ENCODE results near the gene KCNAB1. TPM values are rescaled to one million over a fixed set of nuclear protein-coding genes. Genes with fewer than 3 reads are reported as not detected.

The KCNAB1 gene
- total RNA-seq, 1 experiment from 2014 or later: not detected

- intact Hi-C loops (cut with micrococcal nuclease): no loop called here
Measured at GRCh38 chr3:156533205-156533604, 412.8 kb downstream of the KCNAB1 start.

More at GRCh38 chr3:156533205-156533604, 412.8 kb downstream of the KCNAB1 start:
- Histone ChIP-seq H3K4me1 (ENCODE audit: control insufficient read depth in 1 of 2, insufficient read depth in 2 of 2, low read length in 2 of 2) (peaks cover 4 to 15% of the 10 kb centered on the region in 2 experiments; a peak in 2 of 4 replicates), H3K36me3 (ENCODE audit: control insufficient read depth in 1 of 2, insufficient read depth in 2 of 2, low read length in 2 of 2) (0 out of 4 replicates have a peak, but pooled peaks cover 0 to under 1% of the 10 kb centered on the region in 2 experiments), H3K27me3 (ENCODE audit: insufficient read depth, low read length) (no peaks in the 10 kb centered on the region), H3K27ac (ENCODE audit: low read depth, low read length) (no peak overlapping the region), H2AFZ (ENCODE audit: low read depth, low read length, poor library complexity, severe bottlenecking) (no peak overlapping the region), H3K9me2 (ENCODE audit: insufficient read depth) (no peaks in the 10 kb centered on the region), H3K9ac (ENCODE audit: low read length) (no peak overlapping the region), H3K9me3 (ENCODE audit: control insufficient read depth in 1 of 2, insufficient read depth in 1 of 2, low read depth in 1 of 2, low read length in 2 of 2) (no peaks in the 10 kb centered on the region), H3K79me2 (ENCODE audit: insufficient read depth, low read length) (no peaks in the 10 kb centered on the region), H3K4me2 (ENCODE audit: low read length) (no peak overlapping the region), H3K4me3 (replicated peaks in 1 of 2; ENCODE audit: low read depth in 1 of 2, low read length in 2 of 2) (no peak overlapping the region), H4K20me1 (ENCODE audit: insufficient read depth) (no peaks in the 10 kb centered on the region)
- no peak for ATAC-seq
- ChIA-PET RAD21 (ENCODE audit: low non-redundant PET in 1 of 2, low total read pairs in 2 of 2, uncharacterized antibody in 2 of 2, unreplicated experiment in 2 of 2) (no interaction called here), CTCF (no interaction called here), POLR2A (no interaction called here)
- TF ChIP-seq MAX (IDR thresholded peaks at IDR 0.05): no peak
- TF ChIP-seq EZH2 (IDR thresholded peaks at IDR 0.05): no peak
- no peak for TF ChIP-seq ELF1 (IDR thresholded peaks at IDR 0.05; ENCODE audit: borderline replicate concordance, low read depth)
- no peak for TF ChIP-seq ZFX (IDR thresholded peaks at IDR 0.05)
- TF ChIP-seq CEBPB (IDR thresholded peaks at IDR 0.05; ENCODE audit: low read depth): no peak
- TF ChIP-seq POLR2A (IDR thresholded peaks at IDR 0.05; ENCODE audit: borderline replicate concordance, extremely low read depth, insufficient read depth, insufficient read length): no peak
- TF ChIP-seq SP1 (IDR thresholded peaks at IDR 0.05; ENCODE audit: low read depth): no peak
- TF ChIP-seq, protein P1, sequence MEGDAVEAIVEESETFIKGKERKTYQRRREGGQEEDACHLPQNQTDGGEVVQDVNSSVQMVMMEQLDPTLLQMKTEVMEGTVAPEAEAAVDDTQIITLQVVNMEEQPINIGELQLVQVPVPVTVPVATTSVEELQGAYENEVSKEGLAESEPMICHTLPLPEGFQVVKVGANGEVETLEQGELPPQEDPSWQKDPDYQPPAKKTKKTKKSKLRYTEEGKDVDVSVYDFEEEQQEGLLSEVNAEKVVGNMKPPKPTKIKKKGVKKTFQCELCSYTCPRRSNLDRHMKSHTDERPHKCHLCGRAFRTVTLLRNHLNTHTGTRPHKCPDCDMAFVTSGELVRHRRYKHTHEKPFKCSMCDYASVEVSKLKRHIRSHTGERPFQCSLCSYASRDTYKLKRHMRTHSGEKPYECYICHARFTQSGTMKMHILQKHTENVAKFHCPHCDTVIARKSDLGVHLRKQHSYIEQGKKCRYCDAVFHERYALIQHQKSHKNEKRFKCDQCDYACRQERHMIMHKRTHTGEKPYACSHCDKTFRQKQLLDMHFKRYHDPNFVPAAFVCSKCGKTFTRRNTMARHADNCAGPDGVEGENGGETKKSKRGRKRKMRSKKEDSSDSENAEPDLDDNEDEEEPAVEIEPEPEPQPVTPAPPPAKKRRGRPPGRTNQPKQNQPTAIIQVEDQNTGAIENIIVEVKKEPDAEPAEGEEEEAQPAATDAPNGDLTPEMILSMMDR (IDR thresholded peaks at IDR 0.05 in 2 of 3, conservative IDR thresholded peaks at IDR 0.05 in 1 of 3; ENCODE audit: borderline replicate concordance in 1 of 3, insufficient read depth in 1 of 3, low read depth in 2 of 3, low read length in 2 of 3): no peak
- TF ChIP-seq ZNF274 (IDR thresholded peaks at IDR 0.05; ENCODE audit: low read depth, low read length): no peak
- no peak for TF ChIP-seq FOSL1 (IDR thresholded peaks at IDR 0.05; ENCODE audit: low read depth)
- no peak for TF ChIP-seq JUND (IDR thresholded peaks at IDR 0.05)
- no peak for TF ChIP-seq REST (IDR thresholded peaks at IDR 0.05; ENCODE audit: low read depth)
- TF ChIP-seq EGR1 (IDR thresholded peaks at IDR 0.05; ENCODE audit: low read depth): no peak
- TF ChIP-seq CBX3 (IDR thresholded peaks at IDR 0.05; ENCODE audit: low read depth): no peak
- no peak for TF ChIP-seq RAD21 (IDR thresholded peaks at IDR 0.05; ENCODE audit: low read depth)
- TF ChIP-seq TCF7L2 (IDR thresholded peaks at IDR 0.05; ENCODE audit: borderline replicate concordance, extremely low read depth, insufficient read depth, insufficient read length): no peak
- no peak for TF ChIP-seq EZH2phosphoT487 (IDR thresholded peaks at IDR 0.05; ENCODE audit: borderline replicate concordance)
- TF ChIP-seq POLR2AphosphoS5 (IDR thresholded peaks at IDR 0.05; ENCODE audit: low read depth, low read length): no peak
- TF ChIP-seq SRF (IDR thresholded peaks at IDR 0.05; ENCODE audit: low read depth): no peak
- no peak for TF ChIP-seq YY1 (IDR thresholded peaks at IDR 0.05; ENCODE audit: extremely low read depth, insufficient replicate concordance, low read depth, low read length)
- no TSS peak for BruUV-seq (replicated peaks)
- DNase-seq (ENCODE audit: low read depth, low spot score): no peak

All from HCT116 (cell line).